CD14-positive monocyte (primary cell): ENCODE results near the gene VTI1B. TPM values are rescaled to one million over a fixed set of nuclear protein-coding genes. Genes with fewer than 3 reads are reported as not detected.

Experiments
- DNase-seq, 3 donors: peaks; one replicate each; pipeline ENCODE4 v3.0.0-alpha.2; 2011 to 2022
- H2AFZ ChIP-seq: 2 replicates; pipeline ENCODE4 v1.6.0; 2012; ENCODE audit warnings: mild to moderate bottlenecking, low read depth, low read length, inconsistent platforms; ENCODE audit not compliant: insufficient read depth, poor library complexity, severe bottlenecking
- H3K27ac ChIP-seq, 2 donors: 1 replicate in 1 of 2; 2 replicates in 1 of 2; pipeline ENCODE4 v1.5.1; 2012 to 2013; ENCODE audit warnings: low read length in 2 of 2, control low read depth in 1 of 2, inconsistent platforms in 1 of 2, low read depth in 1 of 2, mild to moderate bottlenecking in 1 of 2
- H3K27me3 ChIP-seq, 2 donors: one replicate each; pipeline versions ENCODE4 v1.6.0 to v1.6.1; 2011 to 2013; ENCODE audit warnings: low read length in 2 of 2; ENCODE audit not compliant: control insufficient read depth in 2 of 2, insufficient read depth in 2 of 2
- H3K36me3 ChIP-seq, 2 donors: replicated peaks in 1 of 2; 1 replicate in 1 of 2; 2 replicates in 1 of 2; pipeline versions ENCODE4 v1.5.1 to v1.6.1; 2012 to 2013; ENCODE audit warnings: low read length in 2 of 2, control low read depth in 1 of 2, inconsistent platforms in 1 of 2, mild to moderate bottlenecking in 1 of 2; ENCODE audit not compliant: insufficient read depth in 2 of 2, control insufficient read depth in 1 of 2
- H3K4me1 ChIP-seq, 2 donors: 1 replicate in 1 of 2; 2 replicates in 1 of 2; pipeline versions ENCODE4 v1.5.1 to v1.6.1; 2012 to 2013; ENCODE audit warnings: low read length in 2 of 2, control low read depth in 1 of 2, inconsistent platforms in 1 of 2, mild to moderate bottlenecking in 1 of 2, moderate library complexity in 1 of 2; ENCODE audit not compliant: insufficient read depth in 2 of 2, control insufficient read depth in 1 of 2
- H3K4me2 ChIP-seq: replicated peaks from 2 replicates; pipeline ENCODE3; 2012; ENCODE audit warnings: low read length, moderate library complexity, mild to moderate bottlenecking; ENCODE audit not compliant: poor library complexity, severe bottlenecking; ENCODE audit errors: extremely low read depth
- H3K4me3 ChIP-seq, 3 experiments: fragments of 200-600 bp in 1 of 3; sonication (generic) in 1 of 3; replicated peaks in 1 of 3; 1 replicate in 2 of 3; 2 replicates in 1 of 3; pipeline ENCODE4 v1.5.1; 2011 to 2013; ENCODE audit warnings: low read length in 3 of 3, mild to moderate bottlenecking in 3 of 3, control low read depth in 2 of 3, low read depth in 2 of 3, inconsistent platforms in 1 of 3, moderate library complexity in 1 of 3
- H3K79me2 ChIP-seq: 2 replicates; pipeline ENCODE4 v1.6.0; 2012; ENCODE audit warnings: mild to moderate bottlenecking, control low read depth, inconsistent platforms, low read length, moderate library complexity; ENCODE audit not compliant: insufficient read depth
- H3K9ac ChIP-seq: 2 replicates; pipeline ENCODE4 v1.6.0; 2017; ENCODE audit warnings: low read length, mild to moderate bottlenecking; ENCODE audit not compliant: insufficient read depth, poor library complexity, severe bottlenecking
- H3K9me3 ChIP-seq, 2 donors: replicated peaks in 1 of 2; 1 replicate in 1 of 2; 2 replicates in 1 of 2; pipeline versions ENCODE4 v1.5.1 to v1.6.1; 2012 to 2013; ENCODE audit warnings: low read length in 2 of 2, control low read depth in 1 of 2; ENCODE audit not compliant: control insufficient read depth in 1 of 2, insufficient read depth in 1 of 2
- H4K20me1 ChIP-seq: 2 replicates; pipeline ENCODE4 v1.6.0; 2012; ENCODE audit warnings: mild to moderate bottlenecking, low read length, control low read depth, moderate library complexity; ENCODE audit not compliant: insufficient read depth
- H3K27ac Mint-ChIP-seq, 7 donors: one replicate each; pipeline ENCODE4 v1.8.0; 2020; ENCODE audit warnings: mild to moderate bottlenecking in 7 of 7, mixed read lengths in 7 of 7, moderate library complexity in 6 of 7, inconsistent platforms in 2 of 7
- H3K27me3 Mint-ChIP-seq, 3 donors: one replicate each; pipeline ENCODE4 v1.8.0; 2021 to 2022; ENCODE audit warnings: low read depth in 3 of 3, mild to moderate bottlenecking in 3 of 3, mixed read lengths in 3 of 3, moderate library complexity in 3 of 3, inconsistent platforms in 1 of 3
- H3K36me3 Mint-ChIP-seq, 2 donors: one replicate each; pipeline ENCODE4 v1.8.0; 2020; ENCODE audit warnings: mixed read lengths in 2 of 2, inconsistent platforms in 1 of 2, mild to moderate bottlenecking in 1 of 2
- H3K4me1 Mint-ChIP-seq: one replicate; pipeline ENCODE4 v1.8.0; 2020; ENCODE audit warnings: mild to moderate bottlenecking, mixed read lengths
- H3K4me3 Mint-ChIP-seq, 2 donors: one replicate each; pipeline ENCODE4 v1.8.0; 2020; ENCODE audit warnings: mild to moderate bottlenecking in 2 of 2, mixed read lengths in 2 of 2, moderate library complexity in 1 of 2
- H3K9me3 Mint-ChIP-seq, 7 donors: one replicate each; pipeline ENCODE4 v1.8.0; 2020 to 2022; ENCODE audit warnings: mixed read lengths in 7 of 7, mild to moderate bottlenecking in 6 of 7, moderate library complexity in 6 of 7, inconsistent platforms in 2 of 7
- WGBS: methylation state at CpG from one replicate; pipeline ENCODE4 v1.1.5; 2013; ENCODE audit warnings: missing lambda C conversion rate; ENCODE audit not compliant: insufficient coverage; 5-methylcytosine and 5-hydroxymethylcytosine counted together
- intact Hi-C, 2 donors: fragments of 100-400 bp; cut with micrococcal nuclease; formaldehyde crosslinking; loops; one replicate each; pipeline versions ENCODE4 v1.15.0 to v1.15.1; 2023
- polyA plus RNA-seq, 3 donors: library from polyadenylated mRNA; depleted of rRNA in 1 of 3; unstranded in 2 of 3; stranded (reverse) in 1 of 3; fragments of 300-500 nt in 2 of 3; fragments of >200 nt in 1 of 3; fragmentation: Illumina TruSeq in 2 of 3; gene quantifications; 1 replicate in 2 of 3; 2 replicates in 1 of 3; pipeline ENCODE4 v1.2.3, GENCODE V29; 2012 to 2021
- TF ChIP-seq, protein P1 (sequence below): fragments of 200-600 bp; IDR thresholded peaks from one replicate; pipeline ENCODE4 v1.8.0; 2022; ENCODE audit warnings: antibody characterized with exemption, mild to moderate bottlenecking

The VTI1B gene
- polyA plus RNA-seq, 3 donors = 31.3 to 84.7 (median 84.5) TPM

GRCh38 chr14:67623114-67623513, 51.3 kb downstream of the VTI1B start:
- H2AFZ ChIP-seq = no peak overlapping the region
- H3K4me1 ChIP-seq = peaks cover 16 to 20% of the 10 kb centered on the region in 2 donors
- H3K36me3 ChIP-seq = no peaks in the 10 kb centered on the region
- TF ChIP-seq, protein P1, sequence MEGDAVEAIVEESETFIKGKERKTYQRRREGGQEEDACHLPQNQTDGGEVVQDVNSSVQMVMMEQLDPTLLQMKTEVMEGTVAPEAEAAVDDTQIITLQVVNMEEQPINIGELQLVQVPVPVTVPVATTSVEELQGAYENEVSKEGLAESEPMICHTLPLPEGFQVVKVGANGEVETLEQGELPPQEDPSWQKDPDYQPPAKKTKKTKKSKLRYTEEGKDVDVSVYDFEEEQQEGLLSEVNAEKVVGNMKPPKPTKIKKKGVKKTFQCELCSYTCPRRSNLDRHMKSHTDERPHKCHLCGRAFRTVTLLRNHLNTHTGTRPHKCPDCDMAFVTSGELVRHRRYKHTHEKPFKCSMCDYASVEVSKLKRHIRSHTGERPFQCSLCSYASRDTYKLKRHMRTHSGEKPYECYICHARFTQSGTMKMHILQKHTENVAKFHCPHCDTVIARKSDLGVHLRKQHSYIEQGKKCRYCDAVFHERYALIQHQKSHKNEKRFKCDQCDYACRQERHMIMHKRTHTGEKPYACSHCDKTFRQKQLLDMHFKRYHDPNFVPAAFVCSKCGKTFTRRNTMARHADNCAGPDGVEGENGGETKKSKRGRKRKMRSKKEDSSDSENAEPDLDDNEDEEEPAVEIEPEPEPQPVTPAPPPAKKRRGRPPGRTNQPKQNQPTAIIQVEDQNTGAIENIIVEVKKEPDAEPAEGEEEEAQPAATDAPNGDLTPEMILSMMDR = no peak
- H4K20me1 ChIP-seq = no peaks in the 10 kb centered on the region
- Mint-ChIP-seq H3K4me1 (peaks cover 24% of the 10 kb centered on the region), H3K4me3 (no peak overlapping the region), H3K9me3 (no peaks in the 10 kb centered on the region), H3K27me3 (peaks cover 11 to 27% (median 23%) of the 10 kb centered on the region in 3 donors), H3K27ac (no peak overlapping the region), H3K36me3 (no peaks in the 10 kb centered on the region)
- no peak overlapping the region for H3K27ac ChIP-seq
- H3K9me3 ChIP-seq = no peaks in the 10 kb centered on the region
- no peak overlapping the region for H3K4me3 ChIP-seq
- no peak overlapping the region for H3K4me2 ChIP-seq
- DNase-seq = no peak
- intact Hi-C loops = no loop called here
- no peak overlapping the region for H3K9ac ChIP-seq
- H3K79me2 ChIP-seq = no peaks in the 10 kb centered on the region
- WGBS = no CpG with 5 or more reads among the region's 2 CpGs
- peaks cover 4 to 10% of the 10 kb centered on the region in 2 donors for H3K27me3 ChIP-seq

- H3K4me1 Mint-ChIP-seq = peaks cover 24% of the 10 kb centered on the region
- H3K9ac ChIP-seq = no peak overlapping the region
- intact Hi-C loops = no loop called here
- peaks cover 11 to 27% (median 23%) of the 10 kb centered on the region in 3 donors for H3K27me3 Mint-ChIP-seq
- H3K79me2 ChIP-seq = no peaks in the 10 kb centered on the region
- no peaks in the 10 kb centered on the region for H3K36me3 ChIP-seq
- no peak for DNase-seq
- no peak overlapping the region for H3K4me2 ChIP-seq
- H3K9me3 ChIP-seq = no peaks in the 10 kb centered on the region
- peak overlapping the region in 1 of 2 donors; percentile 1 for H3K4me3 Mint-ChIP-seq
- peaks cover 16 to 20% of the 10 kb centered on the region in 2 donors for H3K4me1 ChIP-seq
- no peak overlapping the region for H3K27ac ChIP-seq
- no peaks in the 10 kb centered on the region for H4K20me1 ChIP-seq
- peaks cover 4 to 10% of the 10 kb centered on the region in 2 donors for H3K27me3 ChIP-seq
- no peak overlapping the region for H3K4me3 ChIP-seq
- H3K27ac Mint-ChIP-seq = no peak overlapping the region
- TF ChIP-seq, protein P1 = no peak
- H3K9me3 Mint-ChIP-seq = no peaks in the 10 kb centered on the region
- no peaks in the 10 kb centered on the region for H3K36me3 Mint-ChIP-seq
- no peak overlapping the region for H2AFZ ChIP-seq
- no CpG with 5 or more reads among the region's 4 CpGs for WGBS
These were observed 51.8 kb downstream of the VTI1B start for GRCh38 chr14:67622675-67623074.
